ENCODE measurements around the gene CBS.
"Not testable (repeated sequence)": the region's sequence is repeated elsewhere in the genome, so short reads cannot be mapped to it uniquely, and the experiment has no call there.

DNA sequence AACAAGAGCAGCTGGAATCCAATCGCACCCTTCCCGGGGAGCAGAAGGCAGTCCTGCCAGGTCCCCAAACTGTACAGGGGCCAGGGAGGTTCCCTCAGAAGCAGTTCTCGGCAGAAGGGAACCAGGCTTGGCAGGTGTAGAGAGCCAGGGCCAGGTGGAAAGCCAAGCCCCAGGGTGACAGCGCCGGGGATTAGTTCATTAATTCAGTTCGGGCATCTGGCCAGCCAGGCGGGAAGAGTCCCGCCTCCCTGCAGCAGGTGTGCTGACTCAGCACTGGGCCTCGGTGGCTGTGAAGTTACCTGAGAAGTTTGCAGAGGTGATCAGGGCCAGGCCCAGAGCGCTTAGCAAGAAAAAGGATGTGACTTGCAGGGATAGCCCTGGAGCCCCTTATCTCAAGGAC is 6.0 kb downstream of the CBS start:
- TF ChIP-seq CTCF (conservative IDR thresholded peaks at IDR 0.05; ENCODE audit: low read depth, low read length); EZH2 (IDR thresholded peaks at IDR 0.05; ENCODE audit: borderline replicate concordance, low read depth, low read length, poor library complexity, severe bottlenecking): not testable (repeated sequence)

Data from A673 (cell line).